Sigmoid colon (tissue), 7 donors: ENCODE data around the gene FASN. TPM values are rescaled to one million over a fixed set of nuclear protein-coding genes. Genes with fewer than 3 reads are reported as not detected.

ENCODE experiments used
- DNase-seq: peaks from one replicate; pipeline ENCODE4 v3.0.0-alpha.2; 2019
- H3K27ac ChIP-seq, 4 donors: fragments of 200-600 bp; sonication (generic); one replicate each; pipeline ENCODE4 v1.5.1; 2016 to 2019; ENCODE audit warnings: mild to moderate bottlenecking in 1 of 4
- H3K27me3 ChIP-seq, 3 donors: fragments of 200-600 bp; sonication (generic); one replicate each; pipeline ENCODE4 v1.5.1; 2019; ENCODE audit warnings: mild to moderate bottlenecking in 1 of 3
- H3K36me3 ChIP-seq, 4 donors: fragments of 200-600 bp; sonication (generic); one replicate each; pipeline ENCODE4 v1.5.1; 2016 to 2019
- H3K4me1 ChIP-seq, 4 donors: fragments of 200-600 bp; sonication (generic); one replicate each; pipeline ENCODE4 v1.5.1; 2017 to 2019
- H3K4me3 ChIP-seq, 4 donors: fragments of 200-600 bp; sonication (generic); one replicate each; pipeline ENCODE4 v1.5.1; 2017 to 2019; ENCODE audit warnings: mild to moderate bottlenecking in 2 of 4, moderate library complexity in 1 of 4
- H3K9me3 ChIP-seq, 4 donors: fragments of 200-600 bp in 3 of 4; sonication (generic) in 3 of 4; one replicate each; pipeline versions ENCODE4 v1.5.1 to v1.6.1; 2013 to 2019
- CTCF ChIP-seq, 4 experiments: fragments of 450-650 bp in 3 of 4; fragments of 200-600 bp in 1 of 4; IDR thresholded peaks; one replicate each; pipeline ENCODE4 v1.5.1; 2016 to 2019; ENCODE audit warnings: antibody characterized with exemption in 4 of 4, mild to moderate bottlenecking in 3 of 4, moderate library complexity in 2 of 4
- EP300 ChIP-seq, 4 donors: sonication (generic); formaldehyde crosslinking; IDR thresholded peaks; one replicate each; pipeline ENCODE4 v1.6.1; 2017; ENCODE audit warnings: antibody characterized with exemption in 4 of 4
- POLR2A ChIP-seq, 2 donors: fragments of 450-650 bp; IDR thresholded peaks; one replicate each; pipeline ENCODE4 v1.6.1; 2016; ENCODE audit warnings: antibody characterized with exemption in 2 of 2, mild to moderate bottlenecking in 2 of 2, moderate library complexity in 2 of 2
- POLR2AphosphoS5 ChIP-seq, 4 donors: sonication (generic); formaldehyde crosslinking; IDR thresholded peaks; one replicate each; pipeline ENCODE4 v1.6.1; 2017; ENCODE audit warnings: antibody characterized with exemption in 4 of 4
- WGBS, 2 donors: extraction: QIAGEN DNeasy Blood & Tissue Kit; methylation state at CpG; one replicate each; pipeline ENCODE4 v1.1.7; 2013; 5-methylcytosine and 5-hydroxymethylcytosine counted together
- intact Hi-C: fragments of 100-400 bp; cut with DNase I; formaldehyde crosslinking; loops from one replicate; pipeline ENCODE4 v1.15.1; 2023
- polyA plus RNA-seq, 3 donors: library from polyadenylated mRNA; stranded (reverse); fragments of 200-250 nt; gene quantifications; one replicate each; pipeline ENCODE4 v1.2.3, GENCODE V29; 2013
- total RNA-seq, 4 donors: library from RNA; depleted of rRNA; stranded (reverse); fragments of >200 nt; gene quantifications; one replicate each; pipeline ENCODE4 v1.1.0, GENCODE V29; 2016
- donor health status: healthy with polysubstance abuse.
- donor health status: Bipolar disorder and iron deficiency.
- donor health status: healthy.

FASN gene
- total and polyA plus RNA-seq, 7 donors, result 12.7 to 152 (median 18.0) TPM

GRCh38 chr17:82113941-82114340 lies 15.9 kb upstream of the FASN start:
- Histone ChIP-seq H3K4me1 (no peaks in the 10 kb centered on the region), H3K4me3 (no peak overlapping the region), H3K9me3 (no peaks in the 10 kb centered on the region), H3K36me3 (peaks cover 0 to 27% (median 0%) of the 10 kb centered on the region in 4 donors), H3K27me3 (no peaks in the 10 kb centered on the region), H3K27ac (no peak overlapping the region)
- TF ChIP-seq POLR2AphosphoS5 (IDR thresholded peaks at IDR 0.05) (no peak), EP300 (IDR thresholded peaks at IDR 0.05) (no peak), CTCF (IDR thresholded peaks at IDR 0.05) (no peak), POLR2A (IDR thresholded peaks at IDR 0.05) (no peak)
- DNase-seq, result no peak
- 94% methylated on average over 13 of the region's 13 CpGs for WGBS, 2 donors
- intact Hi-C loops, result no loop called here

- TF ChIP-seq POLR2A (IDR thresholded peaks at IDR 0.05) (no peak), POLR2AphosphoS5 (IDR thresholded peaks at IDR 0.05) (no peak), CTCF (IDR thresholded peaks at IDR 0.05) (no peak), EP300 (IDR thresholded peaks at IDR 0.05) (no peak)
- 89 to 98% methylated on average over 9 of the region's 9 CpGs for WGBS, 2 donors
- DNase-seq, result no peak
- H3K9me3 ChIP-seq, result no peaks in the 10 kb centered on the region
- H3K4me1 ChIP-seq, result no peaks in the 10 kb centered on the region
- no peak overlapping the region for H3K27ac ChIP-seq
- peaks cover 0 to 27% (median 0%) of the 10 kb centered on the region in 4 donors for H3K36me3 ChIP-seq
- intact Hi-C loops, result no loop called here
- no peaks in the 10 kb centered on the region for H3K27me3 ChIP-seq
- H3K4me3 ChIP-seq, result no peak overlapping the region
Measured at GRCh38 chr17:82113422-82113821, 15.4 kb upstream of the FASN start.

GRCh38 chr17:82112914-82113311 lies 14.9 kb upstream of the FASN start:
- Histone ChIP-seq H3K9me3 (no peaks in the 10 kb centered on the region), H3K27me3 (no peaks in the 10 kb centered on the region), H3K4me3 (no peak overlapping the region), H3K36me3 (peaks cover 0 to 27% (median 0%) of the 10 kb centered on the region in 4 donors), H3K4me1 (no peaks in the 10 kb centered on the region), H3K27ac (no peak overlapping the region)
- DNase-seq, result no peak
- WGBS, 2 donors, result 90 to 93% methylated on average over 6 of the region's 6 CpGs
- intact Hi-C loops, result no loop called here
- no peak for TF ChIP-seq CTCF (IDR thresholded peaks at IDR 0.05)
- no peak for TF ChIP-seq EP300 (IDR thresholded peaks at IDR 0.05)
- TF ChIP-seq POLR2A (IDR thresholded peaks at IDR 0.05), result no peak
- TF ChIP-seq POLR2AphosphoS5 (IDR thresholded peaks at IDR 0.05), result no peak

GRCh38 chr17:82112181-82112913 lies 14.3 kb upstream of the FASN start:
- Histone ChIP-seq H3K27me3 (no peaks in the 10 kb centered on the region), H3K27ac (no peak overlapping the region), H3K4me1 (peaks cover 0 to 2% (median 0%) of the 10 kb centered on the region in 4 donors), H3K4me3 (no peak overlapping the region), H3K36me3 (peaks cover 0 to 27% (median 0%) of the 10 kb centered on the region in 4 donors), H3K9me3 (no peaks in the 10 kb centered on the region)
- DNase-seq, result no peak
- TF ChIP-seq EP300 (IDR thresholded peaks at IDR 0.05) (no peak), POLR2AphosphoS5 (IDR thresholded peaks at IDR 0.05) (no peak), CTCF (IDR thresholded peaks at IDR 0.05) (no peak), POLR2A (IDR thresholded peaks at IDR 0.05) (no peak)
- WGBS, 2 donors, result 94 to 96% methylated on average over 18 of the region's 18 CpGs
- intact Hi-C loops, result no loop called here
